Measurements from ENCODE around the gene C17orf58. TPM values are rescaled to one million over a fixed set of nuclear protein-coding genes. Genes with fewer than 3 reads are reported as not detected.

The C17orf58 gene
- total RNA-seq, 1 experiment from 2014 or later, result 15.6 TPM

DNA sequence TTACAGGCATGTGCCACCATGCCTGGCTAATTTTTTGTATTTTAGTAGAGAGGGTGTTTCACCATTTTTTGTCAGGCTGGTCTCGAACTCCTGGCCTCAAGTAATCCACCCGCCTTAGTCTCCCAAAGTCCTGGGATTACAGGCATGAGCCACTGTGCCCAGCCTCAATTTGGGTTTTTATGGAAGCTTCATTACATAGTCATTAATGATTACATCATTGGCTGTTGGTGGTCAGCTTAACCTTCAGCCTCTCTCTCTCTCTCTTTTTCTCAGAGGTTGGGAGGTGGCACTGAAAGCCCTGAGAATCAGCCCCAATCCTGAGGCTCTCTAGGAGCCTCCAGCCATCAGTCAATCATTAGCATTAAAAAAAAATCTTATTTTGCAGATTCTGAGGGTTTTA is 45.3 kb downstream of the C17orf58 start:
- Histone ChIP-seq H3K27ac (ENCODE audit: low read length) (no peak overlapping the region), H3K36me3 (ENCODE audit: control insufficient read depth, insufficient read depth, low read length) (peaks cover 16% of the 10 kb centered on the region), H3K4me3 (ENCODE audit: low read depth in 2 of 2, low read length in 2 of 2) (no peak overlapping the region), H3K27me3 (ENCODE audit: control insufficient read depth, insufficient read depth, low read length) (no peaks in the 10 kb centered on the region), H3K4me1 (ENCODE audit: control insufficient read depth, insufficient read depth, low read length) (no peaks in the 10 kb centered on the region), H3K9me3 (ENCODE audit: control insufficient read depth, insufficient read depth, low read depth, low read length) (no peaks in the 10 kb centered on the region)
- in situ Hi-C loops (cut with HindIII; ENCODE audit: low pct_unique_long_range_greater_than_20kb, low sequenced_read_pairs) (no loop called here), intact Hi-C loops (cut with micrococcal nuclease; ENCODE audit: unreplicated experiment) (no loop called here)
- ATAC-seq (no peak), DNase-seq (ENCODE audit: low read depth, low spot score) (no peak)
- TF ChIP-seq SIN3A (IDR thresholded peaks at IDR 0.05; ENCODE audit: borderline replicate concordance, insufficient read depth, low read depth, low read length), result no peak
- TF ChIP-seq, protein P1, sequence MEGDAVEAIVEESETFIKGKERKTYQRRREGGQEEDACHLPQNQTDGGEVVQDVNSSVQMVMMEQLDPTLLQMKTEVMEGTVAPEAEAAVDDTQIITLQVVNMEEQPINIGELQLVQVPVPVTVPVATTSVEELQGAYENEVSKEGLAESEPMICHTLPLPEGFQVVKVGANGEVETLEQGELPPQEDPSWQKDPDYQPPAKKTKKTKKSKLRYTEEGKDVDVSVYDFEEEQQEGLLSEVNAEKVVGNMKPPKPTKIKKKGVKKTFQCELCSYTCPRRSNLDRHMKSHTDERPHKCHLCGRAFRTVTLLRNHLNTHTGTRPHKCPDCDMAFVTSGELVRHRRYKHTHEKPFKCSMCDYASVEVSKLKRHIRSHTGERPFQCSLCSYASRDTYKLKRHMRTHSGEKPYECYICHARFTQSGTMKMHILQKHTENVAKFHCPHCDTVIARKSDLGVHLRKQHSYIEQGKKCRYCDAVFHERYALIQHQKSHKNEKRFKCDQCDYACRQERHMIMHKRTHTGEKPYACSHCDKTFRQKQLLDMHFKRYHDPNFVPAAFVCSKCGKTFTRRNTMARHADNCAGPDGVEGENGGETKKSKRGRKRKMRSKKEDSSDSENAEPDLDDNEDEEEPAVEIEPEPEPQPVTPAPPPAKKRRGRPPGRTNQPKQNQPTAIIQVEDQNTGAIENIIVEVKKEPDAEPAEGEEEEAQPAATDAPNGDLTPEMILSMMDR (IDR thresholded peaks at IDR 0.05), result no peak
- no peak for TF ChIP-seq REST (IDR thresholded peaks at IDR 0.05; ENCODE audit: insufficient read depth in 1 of 2, low read depth in 2 of 2, low read length in 1 of 2)
- TF ChIP-seq TCF7L2 (IDR thresholded peaks at IDR 0.05; ENCODE audit: low read depth, low read length), result no peak
- TF ChIP-seq POLR2AphosphoS5 (IDR thresholded peaks at IDR 0.05; ENCODE audit: low read depth, low read length), result no peak
- BruUV-seq (replicated peaks), result no TSS peak
- CTCF ChIA-PET, result no interaction called here
- POLR2A ChIA-PET, result no interaction called here

DNA sequence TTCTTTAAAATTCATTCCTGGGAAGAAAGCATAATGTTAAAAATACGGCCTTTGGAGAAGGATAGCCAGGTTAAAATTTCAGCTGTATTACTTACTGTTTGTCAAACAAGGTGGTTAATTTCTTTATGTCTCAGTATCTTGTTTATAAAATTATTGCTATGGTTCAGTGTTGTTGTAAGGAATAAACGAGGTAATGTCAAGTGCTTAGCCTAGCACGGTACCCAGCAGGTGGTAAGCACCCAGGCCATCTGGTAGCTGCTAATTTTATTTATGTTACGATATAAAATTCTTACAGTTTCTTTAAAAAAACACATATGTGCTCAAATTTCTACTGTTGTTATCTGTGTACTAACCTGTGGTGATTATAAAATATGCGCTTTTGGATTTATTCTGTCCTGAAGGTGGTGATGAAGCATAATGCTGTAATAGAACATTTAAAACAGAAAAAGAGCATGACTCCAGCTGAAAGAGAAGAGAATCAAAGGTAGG is 48.9 kb downstream of the C17orf58 start:
- TF ChIP-seq, protein P1 (IDR thresholded peaks at IDR 0.05), result no peak
- TF ChIP-seq REST (IDR thresholded peaks at IDR 0.05; ENCODE audit: insufficient read depth in 1 of 2, low read depth in 2 of 2, low read length in 1 of 2), result no peak
- TF ChIP-seq POLR2AphosphoS5 (IDR thresholded peaks at IDR 0.05; ENCODE audit: low read depth, low read length), result no peak
- TF ChIP-seq SIN3A (IDR thresholded peaks at IDR 0.05; ENCODE audit: borderline replicate concordance, insufficient read depth, low read depth, low read length), result no peak
- no peak for TF ChIP-seq TCF7L2 (IDR thresholded peaks at IDR 0.05; ENCODE audit: low read depth, low read length)
- H3K4me3 ChIP-seq (ENCODE audit: low read depth in 2 of 2, low read length in 2 of 2), result no peak overlapping the region
- in situ Hi-C loops (cut with HindIII; ENCODE audit: low pct_unique_long_range_greater_than_20kb, low sequenced_read_pairs) (no loop called here), intact Hi-C loops (cut with micrococcal nuclease; ENCODE audit: unreplicated experiment) (no loop called here)
- DNase-seq (ENCODE audit: low read depth, low spot score), result no peak
- no peak for ATAC-seq
- H3K4me1 ChIP-seq (ENCODE audit: control insufficient read depth, insufficient read depth, low read length), result no peaks in the 10 kb centered on the region
- BruUV-seq (replicated peaks), result no TSS peak
- POLR2A ChIA-PET, result no interaction called here
- no peaks in the 10 kb centered on the region for H3K9me3 ChIP-seq (ENCODE audit: control insufficient read depth, insufficient read depth, low read depth, low read length)
- no peaks in the 10 kb centered on the region for H3K27me3 ChIP-seq (ENCODE audit: control insufficient read depth, insufficient read depth, low read length)
- peaks cover 22% of the 10 kb centered on the region for H3K36me3 ChIP-seq (ENCODE audit: control insufficient read depth, insufficient read depth, low read length)
- CTCF ChIA-PET, result interaction anchor here (0.6 kb wide), 1 partner anchor 112 kb away, joined by 5 read pairs; no protein-coding TSS in a partner anchor
- no peak overlapping the region for H3K27ac ChIP-seq (ENCODE audit: low read length)

Measured in Panc1 (cell line).